ENCODE results near the gene TSC2.

DNA sequence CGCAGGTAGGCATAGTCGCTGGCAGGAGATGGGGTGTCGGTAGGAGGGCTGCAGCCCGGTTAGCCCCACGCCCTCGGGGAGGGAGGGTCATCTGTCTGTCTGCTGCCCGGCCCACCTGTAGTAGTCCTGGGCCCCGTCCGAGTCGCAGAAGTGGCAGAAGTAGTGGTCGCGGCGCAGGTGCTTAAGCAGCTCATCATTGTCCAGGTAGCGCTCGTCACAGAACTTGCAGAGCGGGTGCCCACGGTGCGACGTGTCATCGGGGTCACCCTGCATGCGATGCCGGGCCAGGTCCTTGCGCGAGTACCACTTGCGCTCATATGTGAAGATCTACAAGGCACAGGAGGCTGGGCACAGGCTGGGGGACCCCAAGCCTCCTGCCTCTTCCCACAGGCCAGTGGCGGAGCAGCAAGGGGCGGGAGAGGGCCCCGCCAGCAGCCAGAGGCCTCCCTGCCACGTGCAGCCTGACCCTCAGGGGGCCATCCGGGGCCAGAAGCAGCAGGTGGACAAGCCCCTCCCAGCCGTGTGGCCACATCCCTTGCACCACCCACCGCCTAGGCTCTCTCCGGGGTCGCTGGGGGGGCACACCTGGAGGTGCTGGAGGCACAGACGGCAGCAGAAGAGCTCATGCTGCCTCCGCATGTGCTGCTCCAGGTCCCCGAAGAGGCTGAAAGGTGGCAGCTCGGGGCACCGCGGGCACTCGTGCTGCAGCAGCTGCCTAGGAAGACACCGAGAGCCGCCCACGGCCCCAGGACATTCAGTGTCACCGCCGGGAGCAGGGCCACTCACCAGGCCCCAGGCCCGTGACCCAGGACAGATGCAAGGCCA, 45.2 kb upstream of the TSC2 start:
- TF ChIP-seq, protein P1, sequence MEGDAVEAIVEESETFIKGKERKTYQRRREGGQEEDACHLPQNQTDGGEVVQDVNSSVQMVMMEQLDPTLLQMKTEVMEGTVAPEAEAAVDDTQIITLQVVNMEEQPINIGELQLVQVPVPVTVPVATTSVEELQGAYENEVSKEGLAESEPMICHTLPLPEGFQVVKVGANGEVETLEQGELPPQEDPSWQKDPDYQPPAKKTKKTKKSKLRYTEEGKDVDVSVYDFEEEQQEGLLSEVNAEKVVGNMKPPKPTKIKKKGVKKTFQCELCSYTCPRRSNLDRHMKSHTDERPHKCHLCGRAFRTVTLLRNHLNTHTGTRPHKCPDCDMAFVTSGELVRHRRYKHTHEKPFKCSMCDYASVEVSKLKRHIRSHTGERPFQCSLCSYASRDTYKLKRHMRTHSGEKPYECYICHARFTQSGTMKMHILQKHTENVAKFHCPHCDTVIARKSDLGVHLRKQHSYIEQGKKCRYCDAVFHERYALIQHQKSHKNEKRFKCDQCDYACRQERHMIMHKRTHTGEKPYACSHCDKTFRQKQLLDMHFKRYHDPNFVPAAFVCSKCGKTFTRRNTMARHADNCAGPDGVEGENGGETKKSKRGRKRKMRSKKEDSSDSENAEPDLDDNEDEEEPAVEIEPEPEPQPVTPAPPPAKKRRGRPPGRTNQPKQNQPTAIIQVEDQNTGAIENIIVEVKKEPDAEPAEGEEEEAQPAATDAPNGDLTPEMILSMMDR (conservative IDR thresholded peaks at IDR 0.05), result no peak
- TF ChIP-seq ZFX (IDR thresholded peaks at IDR 0.05), result no peak
